IPS DF 4.7 (cell line): ENCODE results near the gene SV2C.
"Not testable (repeated sequence)": the region's sequence is repeated elsewhere in the genome, so short reads cannot be mapped to it uniquely, and the experiment has no call there.

Source experiments
- DNase-seq: peaks from one replicate; pipeline ENCODE4 v3.0.0-alpha.2; 2013; ENCODE audit warnings: low spot score; ENCODE audit errors: extremely low read depth

SV2C gene

GRCh38 chr5:76082772-76083554, at the start of gene SV2C:
SV2C (plus strand) TSS chr5:76083383; CDS start chr5:76131751, 48,368 bp downstream.
- DNase-seq, result no peak

DNA sequence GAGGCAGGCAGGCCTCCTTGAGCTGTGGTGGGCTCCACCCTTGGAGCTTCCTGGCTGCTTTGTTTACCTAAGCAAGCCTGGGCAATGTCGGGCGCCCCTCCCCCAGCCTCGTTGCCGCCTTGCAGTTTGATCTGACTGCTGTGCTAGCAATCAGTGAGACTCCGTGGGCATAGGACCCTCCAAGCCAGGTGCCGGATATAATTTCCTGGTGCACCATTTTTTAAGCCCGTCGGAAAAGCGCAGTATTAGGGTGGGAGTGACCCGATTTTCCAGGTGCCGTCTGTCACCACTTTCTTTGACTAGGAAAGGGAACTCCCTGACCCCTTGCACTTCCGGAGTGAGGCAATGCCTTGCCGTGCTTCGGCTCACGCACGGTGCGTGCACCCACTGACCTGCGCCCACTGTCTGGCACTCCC, 45.4 kb upstream of the SV2C start:
- DNase-seq, result not testable (repeated sequence)

- no peak for DNase-seq
These were observed 45.0 kb upstream of the SV2C start for GRCh38 chr5:76038212-76038611.

DNA sequence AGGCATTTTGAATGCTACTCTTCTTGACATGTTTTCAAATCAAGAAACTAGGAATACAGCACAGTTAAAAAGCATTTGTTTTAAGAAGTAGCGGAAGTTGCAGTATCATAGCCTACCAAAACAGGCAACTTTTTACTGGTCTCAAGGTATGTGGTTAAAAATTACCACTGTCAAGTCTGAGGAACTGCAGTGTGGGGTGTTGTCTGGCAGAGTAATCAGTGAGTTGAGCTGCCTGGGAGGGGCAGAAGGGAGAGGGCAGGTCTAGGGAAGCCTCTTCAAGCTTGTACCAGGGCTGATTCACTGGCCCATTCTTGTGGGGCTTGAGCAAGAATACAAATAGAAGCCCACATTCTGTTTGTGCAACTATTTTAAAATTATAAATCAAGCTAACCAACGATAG, 42.4 kb upstream of the SV2C start:
- DNase-seq, result no peak

GRCh38 chr5:76041863-76042262, 41.3 kb upstream of the SV2C start:
- DNase-seq, result no peak

GRCh38 chr5:76046741-76047140, 36.4 kb upstream of the SV2C start:
- DNase-seq, result no peak

GRCh38 chr5:76050134-76050533, 33.0 kb upstream of the SV2C start:
- DNase-seq, result no peak

DNA sequence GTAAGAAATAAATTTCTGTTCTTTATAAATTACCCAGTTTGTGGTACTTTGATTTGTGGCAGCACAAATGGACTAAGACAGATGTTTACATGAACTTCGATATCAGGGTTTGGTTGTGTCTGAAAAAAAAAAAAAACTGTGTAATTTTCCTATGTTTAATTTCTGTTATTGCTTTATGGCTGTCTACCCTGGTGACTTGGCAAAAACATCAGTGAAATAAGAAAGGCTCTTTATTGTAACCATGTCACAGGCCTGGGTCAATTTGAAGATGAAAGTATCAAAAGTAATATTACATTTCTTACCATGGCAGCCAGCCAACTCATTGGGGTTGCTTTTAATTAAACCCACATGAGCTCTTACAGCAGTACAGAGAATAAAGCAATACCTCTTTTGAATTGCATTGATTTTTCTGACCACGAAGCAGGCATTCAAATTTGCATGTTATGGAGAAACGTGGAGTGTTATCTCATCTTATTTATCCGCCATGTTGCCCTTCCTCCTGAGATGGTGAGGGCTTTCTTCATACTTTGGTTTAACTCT, 20.6 kb upstream of the SV2C start:
- DNase-seq, result no peak

GRCh38 chr5:76065258-76065657, 17.9 kb upstream of the SV2C start:
- no peak for DNase-seq

- no peak for DNase-seq
These were observed 14.0 kb upstream of the SV2C start for GRCh38 chr5:76069061-76069735.

DNA sequence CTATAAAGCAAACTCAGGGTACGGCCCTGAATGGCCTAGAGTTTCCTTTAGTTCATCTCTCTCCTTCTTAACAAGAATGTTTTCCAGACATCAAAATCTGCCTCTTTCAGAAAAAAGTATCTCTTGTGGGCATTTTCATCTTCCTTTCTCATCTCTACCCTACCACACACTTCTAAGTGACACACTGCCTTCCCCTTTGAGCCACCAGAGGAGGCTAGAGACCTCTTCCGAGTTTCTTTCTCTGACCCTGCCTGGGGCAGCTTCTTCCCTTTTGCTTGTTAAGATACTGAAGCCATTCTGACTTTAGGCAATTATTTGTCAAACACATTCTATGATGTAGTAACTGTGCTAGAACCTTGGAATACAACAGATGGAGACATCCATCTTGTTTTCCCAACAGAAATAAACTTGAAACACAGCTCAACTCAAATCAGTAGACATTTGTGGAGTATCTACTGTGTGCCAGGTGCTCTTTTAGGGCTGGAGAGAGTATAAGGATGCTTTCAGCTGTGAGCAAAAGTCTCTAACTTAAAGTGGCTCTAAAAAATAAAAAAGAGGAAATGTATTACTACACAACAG, 8.6 kb upstream of the SV2C start:
- DNase-seq, result no peak

- DNase-seq, result no peak
These were observed 1.1 kb upstream of the SV2C start for GRCh38 chr5:76081811-76082771.

GRCh38 chr5:76083555-76084495, 642 bp downstream of the SV2C start:
- no peak for DNase-seq

GRCh38 chr5:76084496-76085242, 1.5 kb downstream of the SV2C start:
- DNase-seq, result no peak

- DNase-seq, result no peak
These were observed 2.0 kb downstream of the SV2C start for GRCh38 chr5:76085243-76085579.

DNA sequence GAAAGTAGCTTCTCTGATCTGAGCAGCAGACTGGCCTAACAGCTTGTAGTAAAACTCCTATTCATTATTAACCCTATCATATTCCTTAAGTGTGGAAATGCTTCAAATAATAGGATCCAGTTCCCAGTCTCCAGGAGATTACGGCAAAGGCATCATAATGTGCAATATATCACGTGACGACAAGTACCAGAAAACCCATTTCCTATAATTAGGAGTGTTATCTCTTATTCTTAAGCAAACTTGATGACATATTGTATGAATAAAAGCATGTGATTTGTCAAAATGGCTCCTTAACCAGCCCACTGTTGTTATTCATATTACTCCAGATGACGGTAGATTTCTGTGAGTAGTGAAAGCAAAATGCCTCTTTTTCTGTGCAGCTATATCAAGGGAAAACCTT, 2.9 kb downstream of the SV2C start:
- DNase-seq, result no peak

- not testable (repeated sequence) for DNase-seq
These were observed 6.0 kb downstream of the SV2C start for GRCh38 chr5:76089156-76089555.

DNA sequence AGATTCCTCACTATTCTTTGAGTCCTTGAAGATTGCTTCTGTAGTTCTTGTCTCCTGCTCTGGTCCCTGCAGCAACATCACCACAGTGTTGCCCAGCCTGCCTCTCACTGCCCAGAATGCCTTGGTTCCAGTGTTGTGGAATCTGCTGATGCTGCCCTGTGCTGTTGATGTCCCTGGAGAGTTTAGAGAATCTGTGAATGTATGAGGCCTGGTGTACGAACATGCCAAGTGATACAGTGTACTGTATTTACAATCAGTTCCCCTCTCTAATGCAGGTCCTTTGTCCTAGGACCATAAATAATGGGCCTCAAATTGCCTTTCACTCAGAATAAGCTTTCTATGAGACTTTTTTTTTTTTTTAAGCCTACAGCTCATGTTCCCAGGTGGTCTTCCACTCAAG, 8.2 kb downstream of the SV2C start:
- no peak for DNase-seq

GRCh38 chr5:76099286-76099702, 16.1 kb downstream of the SV2C start:
- DNase-seq, result no peak
